T-helper 1 cell (primary cell): ENCODE data around the gene ZFYVE28.
A peak's percentile ranks its signal among the peaks of the same experiment; 100 is the strongest.
"Not testable (repeated sequence)": the region's sequence is repeated elsewhere in the genome, so short reads cannot be mapped to it uniquely, and the experiment has no call there.

Source experiments
- DNase-seq, 5 donors: peaks; one replicate each; pipeline ENCODE4 v3.0.0-alpha.2; 2012 to 2020

The ZFYVE28 gene

GRCh38 chr4:2388429-2389182, 29.8 kb downstream of the ZFYVE28 start:
- DNase-seq: no peak

GRCh38 chr4:2387829-2388228, 30.6 kb downstream of the ZFYVE28 start:
- no peak for DNase-seq

GRCh38 chr4:2387218-2387617, 31.2 kb downstream of the ZFYVE28 start:
- no peak for DNase-seq

GRCh38 chr4:2386717-2387116, 31.7 kb downstream of the ZFYVE28 start:
- DNase-seq: no peak

GRCh38 chr4:2385516-2385915, 32.9 kb downstream of the ZFYVE28 start:
- DNase-seq: no peak

GRCh38 chr4:2384245-2384644, 34.2 kb downstream of the ZFYVE28 start:
- no peak for DNase-seq

- DNase-seq: no peak
Measured at GRCh38 chr4:2383760-2384159, 34.7 kb downstream of the ZFYVE28 start.

GRCh38 chr4:2383220-2383631, 35.2 kb downstream of the ZFYVE28 start:
- not testable (repeated sequence) for DNase-seq

- DNase-seq: not testable (repeated sequence)
Measured at GRCh38 chr4:2382769-2383202, 35.7 kb downstream of the ZFYVE28 start.

- DNase-seq: not testable (repeated sequence)
Measured at GRCh38 chr4:2380589-2380988, 37.9 kb downstream of the ZFYVE28 start.

GRCh38 chr4:2378898-2379297, 39.5 kb downstream of the ZFYVE28 start:
- no peak for DNase-seq

- no peak for DNase-seq
Measured at GRCh38 chr4:2378401-2378800, 40.0 kb downstream of the ZFYVE28 start.

- DNase-seq: no peak
Measured at GRCh38 chr4:2377241-2377640, 41.2 kb downstream of the ZFYVE28 start.

GRCh38 chr4:2375427-2375826, 43.0 kb downstream of the ZFYVE28 start:
- no peak for DNase-seq

GRCh38 chr4:2373532-2373931, 44.9 kb downstream of the ZFYVE28 start:
- no peak for DNase-seq

- DNase-seq: no peak
Measured at GRCh38 chr4:2372488-2373030, 45.9 kb downstream of the ZFYVE28 start.

- DNase-seq: no peak
Measured at GRCh38 chr4:2371765-2372487, 46.5 kb downstream of the ZFYVE28 start.

- no peak for DNase-seq
Measured at GRCh38 chr4:2370597-2371320, 47.7 kb downstream of the ZFYVE28 start.

GRCh38 chr4:2368746-2369437, 49.6 kb downstream of the ZFYVE28 start:
- DNase-seq: peak in 1 of 5 donors; percentile 2

- no peak for DNase-seq
Measured at GRCh38 chr4:2367626-2368025, 50.8 kb downstream of the ZFYVE28 start.

GRCh38 chr4:2366252-2367192, 51.9 kb downstream of the ZFYVE28 start:
- DNase-seq: no peak

GRCh38 chr4:2365913-2366210, 52.6 kb downstream of the ZFYVE28 start:
- no peak for DNase-seq
